GM19043 (cell line): ENCODE data around the gene OR6N1.

Experiments used
- ATAC-seq: cut with Tn5 transposase; IDR thresholded peaks from one replicate; pipeline ENCODE4 v1.9.1; 2021; ENCODE audit warnings: low read depth; ENCODE audit not compliant: unreplicated experiment

Gene OR6N1

DNA sequence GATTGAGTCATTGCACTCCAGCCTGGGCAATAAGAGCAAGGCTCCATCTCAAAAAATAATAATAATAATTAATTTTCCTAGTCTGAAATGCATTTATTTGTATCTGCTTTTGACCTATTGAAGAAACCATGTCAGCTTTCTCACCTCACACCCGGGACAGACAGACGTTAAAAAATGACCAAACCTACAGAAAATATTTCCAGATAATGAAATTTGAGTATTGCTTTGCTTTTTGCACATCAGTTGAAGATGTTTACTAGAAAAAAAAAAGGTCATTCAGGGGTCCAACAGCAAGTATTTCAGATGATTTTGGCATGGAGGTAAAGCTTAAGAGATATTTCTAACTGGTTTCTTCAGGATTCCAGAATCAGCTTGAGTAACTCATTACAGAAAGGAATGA, 17.6 kb downstream of the OR6N1 start, which contains the start of gene OR6K6:
Gene OR6K6, plus strand, starts transcription at position 301 of the 400 bp plus-strand sequence. CDS start 168 bp downstream, outside the sequence.
- ATAC-seq = no peak

DNA sequence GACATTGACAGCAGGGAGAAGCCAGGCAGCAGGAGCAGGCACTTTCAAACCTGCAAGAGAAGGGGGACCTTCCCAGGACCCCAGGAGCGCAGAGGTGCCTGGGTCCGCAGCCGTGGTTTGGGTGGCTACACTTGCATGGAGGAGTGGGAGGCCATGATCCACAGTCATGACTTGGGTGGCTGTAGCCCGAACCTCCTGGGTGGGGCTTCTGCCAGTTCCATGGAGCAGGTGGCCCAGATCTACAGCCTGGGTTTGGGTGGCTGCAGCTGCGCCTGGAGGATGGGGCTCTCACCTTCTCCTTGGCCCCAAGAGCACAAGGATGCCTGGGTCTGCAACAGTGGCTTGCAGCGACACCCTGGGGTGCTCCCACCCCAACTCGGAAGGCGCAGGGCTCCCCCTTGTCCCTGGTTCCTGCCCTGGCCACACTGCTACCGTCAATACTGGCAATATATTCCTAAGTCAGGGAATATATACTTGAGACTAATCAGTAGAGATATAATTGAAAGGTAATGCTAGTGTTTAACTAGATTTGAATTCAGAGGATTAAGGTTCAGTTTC, 19.8 kb downstream of the OR6N1 start:
- no peak for ATAC-seq

DNA sequence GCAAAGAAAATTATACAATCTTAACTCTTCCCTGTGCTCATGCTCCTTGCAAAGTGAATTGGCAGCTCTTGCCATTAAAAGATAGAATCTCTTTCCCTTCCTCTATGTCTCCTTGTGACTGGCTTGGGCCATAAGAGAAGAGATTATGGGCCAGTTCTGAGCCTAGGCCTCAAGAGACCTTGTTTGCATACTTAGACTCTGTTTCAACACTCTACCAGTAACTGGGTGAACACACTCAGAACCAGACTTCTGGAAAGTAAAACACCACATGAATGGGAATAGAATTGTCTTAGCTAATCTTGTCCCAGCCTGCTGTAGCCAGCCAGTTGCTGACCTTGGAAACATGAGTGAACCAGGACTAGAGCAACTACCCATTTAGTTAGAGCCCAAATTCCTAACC, 36.1 kb downstream of the OR6N1 start:
- no peak for ATAC-seq

DNA sequence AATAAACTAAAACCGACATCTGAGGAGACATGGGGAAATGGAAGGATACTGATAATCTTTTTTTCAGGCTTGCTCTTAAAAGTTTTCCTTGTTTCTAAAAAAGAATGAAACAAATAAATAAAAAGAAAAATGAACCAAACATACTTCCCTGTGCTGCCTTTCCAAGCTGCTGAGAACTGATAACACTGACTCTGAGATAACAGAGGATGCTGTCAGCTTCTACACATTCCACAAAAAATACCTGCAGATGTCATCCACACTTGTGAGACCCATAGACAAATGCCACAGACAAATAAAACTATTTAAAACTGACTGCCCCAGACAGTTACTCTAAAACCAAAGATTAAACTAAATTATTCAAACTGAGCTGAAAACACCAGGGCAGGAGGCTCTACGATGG, 39.5 kb downstream of the OR6N1 start:
- ATAC-seq = no peak

DNA sequence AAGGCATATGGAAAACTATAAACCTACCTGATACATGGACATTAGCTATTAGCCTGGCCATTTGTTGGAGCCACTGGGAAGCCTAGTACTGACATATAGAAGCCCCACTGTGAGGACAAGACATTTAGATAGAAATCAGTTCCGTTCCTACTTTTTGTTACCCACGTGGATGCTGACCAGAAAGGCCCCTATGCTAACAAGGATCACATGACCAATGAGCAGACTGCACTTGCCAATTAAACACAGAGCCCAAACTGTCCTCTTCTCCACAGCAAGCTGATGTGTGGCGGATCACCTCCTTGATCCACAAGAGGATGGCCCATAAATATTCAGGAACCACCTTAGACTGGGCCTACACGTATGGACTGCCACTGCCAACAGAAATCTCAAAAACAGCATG, 40.3 kb downstream of the OR6N1 start:
- ATAC-seq = no peak

DNA sequence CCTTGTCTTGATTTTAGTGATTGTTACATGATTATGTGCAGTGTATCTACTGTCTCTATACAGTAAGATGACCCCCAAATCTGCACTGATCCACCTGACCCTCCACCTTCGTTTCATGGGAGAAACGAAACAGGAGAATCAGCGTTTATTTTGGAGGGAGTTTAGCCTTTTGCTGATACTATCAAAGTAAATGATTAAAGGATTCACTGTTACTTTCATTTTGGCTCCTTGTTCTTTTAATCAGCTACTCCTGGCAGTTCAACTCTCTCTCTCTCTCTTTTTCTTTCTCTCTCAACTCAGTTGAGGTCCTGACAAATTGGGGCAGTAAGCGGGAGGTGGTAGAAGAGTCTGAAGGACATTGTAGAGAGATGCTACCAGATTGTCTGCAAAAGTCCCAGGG, 41.5 kb downstream of the OR6N1 start:
- ATAC-seq = no peak

DNA sequence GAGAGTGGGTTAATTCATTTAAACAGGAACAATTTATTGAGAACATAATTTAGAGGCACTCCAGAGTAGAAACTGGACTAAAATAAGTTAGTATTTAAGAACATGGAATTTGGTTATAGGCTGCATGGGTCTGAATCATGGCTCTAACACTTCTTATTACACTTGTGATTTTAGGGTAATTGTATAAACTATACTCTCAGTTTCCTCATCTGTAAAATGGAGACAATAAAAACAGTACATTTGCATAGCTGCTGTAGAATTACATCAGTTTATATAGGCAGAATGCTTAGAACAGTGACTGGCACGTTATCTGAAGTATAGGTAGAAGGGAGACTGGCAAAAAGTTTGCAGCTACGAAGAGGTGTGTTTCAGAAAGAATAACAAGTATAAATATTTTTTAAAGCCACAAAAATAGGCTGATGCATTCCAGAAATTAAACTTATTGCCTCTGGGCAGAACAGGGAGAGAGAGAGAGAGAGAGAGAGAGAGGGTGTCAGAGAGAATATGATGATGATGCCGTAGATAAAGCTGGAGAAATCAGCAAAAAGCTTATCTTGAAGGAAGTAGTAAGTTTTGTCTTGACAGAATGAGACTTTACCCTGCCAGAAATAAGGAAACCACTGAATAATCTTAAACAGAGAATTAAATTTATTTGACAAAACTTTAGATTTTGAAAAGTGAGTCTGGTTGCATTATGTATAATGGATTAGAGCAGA, 43.3 kb downstream of the OR6N1 start:
- no peak for ATAC-seq

DNA sequence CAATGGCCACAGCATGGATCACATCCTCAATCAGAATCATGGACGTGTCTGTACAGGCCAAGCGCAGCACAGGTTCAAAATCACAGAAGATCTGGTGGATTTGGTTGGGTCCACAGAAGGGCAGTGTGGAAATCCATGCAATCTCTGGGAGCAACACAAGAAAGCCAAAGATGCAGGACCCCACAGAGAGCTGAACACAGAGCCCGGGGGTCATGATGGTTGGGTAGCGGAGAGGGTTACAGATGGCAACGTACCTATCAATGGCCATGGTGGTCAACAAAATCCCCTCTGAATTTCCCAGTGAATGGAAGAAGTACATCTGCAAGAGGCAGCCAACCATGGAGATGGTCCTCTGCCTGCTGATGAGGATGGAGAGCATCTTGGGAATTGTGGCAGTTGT, 47.6 kb downstream of the OR6N1 start:
- no peak for ATAC-seq

DNA sequence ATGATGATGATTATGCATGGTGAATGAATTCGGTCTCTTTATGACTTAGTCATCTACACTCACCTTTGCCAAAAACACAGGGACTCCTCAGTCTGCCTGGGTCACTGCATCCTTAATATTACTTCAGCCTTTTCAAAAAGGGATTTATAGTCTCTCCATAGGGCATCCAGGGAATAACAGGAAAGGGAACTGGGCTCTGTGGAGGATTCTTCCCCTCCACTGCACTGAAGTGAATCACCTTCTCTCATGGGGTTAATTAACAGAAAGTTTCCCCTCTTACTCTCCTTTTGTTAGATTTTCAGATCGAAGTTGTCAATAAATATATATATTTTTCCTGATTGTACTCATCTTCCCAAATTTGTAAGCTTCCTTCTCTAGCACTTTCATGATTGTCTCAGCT, 51.4 kb downstream of the OR6N1 start, which contains the start of gene OR6K3:
Gene OR6K3, minus strand, starts transcription at position 101 of the 400 bp plus-strand sequence. CDS start 2,605 bp downstream, outside the sequence.
- no peak for ATAC-seq

DNA sequence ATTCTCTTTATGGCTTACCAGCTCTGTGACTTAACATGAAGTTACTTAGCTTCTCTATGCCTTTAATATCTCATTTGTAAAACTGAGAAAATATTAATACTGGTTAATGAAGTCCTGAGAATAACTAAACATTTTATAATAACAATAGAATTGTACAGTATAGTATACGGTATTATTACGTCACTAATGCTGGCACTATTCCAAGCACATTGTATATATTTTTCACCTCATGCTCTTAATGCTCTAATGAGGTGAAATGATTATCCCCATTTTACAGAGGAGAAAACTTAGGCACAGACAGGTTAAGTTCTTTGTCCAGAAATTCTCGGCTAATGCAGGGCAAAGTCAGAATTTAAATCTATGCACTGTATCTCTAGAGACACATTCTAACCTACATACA, 52.3 kb downstream of the OR6N1 start:
- ATAC-seq = no peak

DNA sequence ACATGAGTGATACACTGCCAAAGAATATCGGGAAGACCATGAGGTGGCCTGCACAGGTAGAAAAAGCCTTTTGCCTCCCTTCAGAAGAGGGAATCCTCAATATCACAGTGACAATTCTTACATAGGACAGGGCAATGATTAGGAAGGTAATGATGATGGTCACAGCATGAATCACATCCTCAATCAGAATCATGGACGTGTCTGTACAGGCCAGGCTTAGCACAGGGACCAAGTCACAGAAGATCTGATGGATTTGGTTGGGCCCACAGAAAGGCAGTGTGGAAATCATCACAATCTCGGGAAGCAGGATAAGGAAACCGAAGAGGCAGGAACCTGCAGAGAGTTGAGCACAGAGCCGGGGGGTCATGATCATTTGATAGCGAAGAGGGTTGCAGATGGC, 54.7 kb downstream of the OR6N1 start:
- no peak for ATAC-seq

DNA sequence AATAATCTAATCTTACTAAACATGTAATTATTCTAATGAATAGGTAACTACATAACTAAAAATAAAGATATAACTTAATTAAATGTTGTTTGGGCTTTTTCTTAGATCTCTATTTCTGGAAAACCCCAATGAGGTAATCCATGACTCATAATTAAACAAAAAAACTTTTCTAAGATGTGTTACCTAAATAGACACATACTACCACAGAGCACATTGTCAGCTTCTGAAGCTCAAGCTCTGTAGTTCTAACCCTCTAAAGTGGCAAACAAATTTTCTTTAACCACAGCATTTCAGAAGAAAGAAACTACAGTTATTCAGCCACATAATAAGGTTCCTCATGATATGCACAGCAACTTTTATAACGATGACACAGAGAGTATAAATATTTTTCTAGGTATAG, 55.7 kb downstream of the OR6N1 start:
- no peak for ATAC-seq

DNA sequence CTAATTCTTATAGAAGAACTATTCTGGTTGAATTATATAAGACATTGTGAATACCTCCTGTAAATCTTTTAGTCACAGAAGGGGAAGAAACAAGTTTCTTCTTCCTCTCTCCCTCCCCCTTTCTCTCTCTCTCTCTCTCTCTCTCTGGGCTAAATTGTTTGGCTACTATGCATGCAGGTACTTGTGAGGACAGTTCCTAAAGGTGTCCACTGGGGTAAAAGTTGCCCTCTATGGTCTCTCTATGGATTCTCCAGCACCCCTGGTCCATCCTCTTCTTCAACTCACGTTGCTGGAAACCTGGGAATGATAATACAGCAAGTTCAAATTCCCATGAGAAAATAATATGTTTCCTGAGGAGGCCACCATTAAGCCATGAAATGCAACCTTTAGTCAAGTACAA, 57.2 kb downstream of the OR6N1 start:
- ATAC-seq = no peak
